A673 (cell line): Measurements from ENCODE around the gene ITPR2. TPM values are rescaled to one million over a fixed set of nuclear protein-coding genes. Genes with fewer than 3 reads are reported as not detected.

Source experiments
- BruUV-seq: library from RNA; stranded (reverse); fragments of 400-500 nt; replicated peaks from 2 replicates; lab custom pipeline; 2021; lab: Mats Ljungman, UMichigan
- CTCF ChIA-PET: fragments of 300-600 bp; sonication (Branson Sonifier 250); formaldehyde crosslinking; loops from one replicate; lab custom pipeline; 2022; ENCODE audit warnings: antibody characterized with exemption; lab: Charles Lee
- POLR2A ChIA-PET: fragments of 300-600 bp; sonication (Branson Sonifier 250); formaldehyde crosslinking; loops from one replicate; lab custom pipeline; 2022; ENCODE audit warnings: antibody characterized with exemption; ENCODE audit not compliant: low non-redundant PET; lab: Charles Lee
- DNase-seq: peaks from one replicate; pipeline ENCODE4 v3.0.0-alpha.2; 2015; ENCODE audit warnings: low spot score
- H3K27ac ChIP-seq: fragments of 200-600 bp; sonication (generic); 2 replicates; pipeline ENCODE4 v1.5.1; 2016; ENCODE audit warnings: mixed run types, low read depth, mild to moderate bottlenecking, mixed read lengths, antibody characterized with exemption, low read length; ENCODE audit not compliant: poor library complexity, severe bottlenecking
- H3K27me3 ChIP-seq: fragments of 200-600 bp; sonication (generic); replicated peaks from 2 replicates; pipeline ENCODE4 v1.6.1; 2017; ENCODE audit warnings: mixed run types, low read depth, mild to moderate bottlenecking, mixed read lengths, antibody characterized with exemption, low read length; ENCODE audit not compliant: insufficient read depth, poor library complexity
- H3K36me3 ChIP-seq: fragments of 200-600 bp; sonication (generic); 2 replicates; pipeline ENCODE4 v1.6.1; 2016; ENCODE audit warnings: mixed run types, mild to moderate bottlenecking, mixed read lengths, antibody characterized with exemption, low read length; ENCODE audit not compliant: insufficient read depth, poor library complexity, severe bottlenecking
- H3K4me1 ChIP-seq: fragments of 200-600 bp; sonication (generic); 2 replicates; pipeline ENCODE4 v1.6.1; 2017; ENCODE audit warnings: mixed run types, mild to moderate bottlenecking, mixed read lengths, antibody characterized with exemption, low read length; ENCODE audit not compliant: insufficient read depth, poor library complexity, severe bottlenecking
- H3K4me3 ChIP-seq: fragments of 200-600 bp; sonication (generic); 2 replicates; pipeline ENCODE4 v1.5.1; 2016; ENCODE audit warnings: low read depth, mixed run types, mild to moderate bottlenecking, mixed read lengths, low read length; ENCODE audit not compliant: poor library complexity, severe bottlenecking
- H3K9me3 ChIP-seq: fragments of 200-600 bp; sonication (generic); 2 replicates; pipeline ENCODE4 v1.6.1; 2016; ENCODE audit warnings: mixed run types, low read depth, mild to moderate bottlenecking, mixed read lengths, antibody characterized with exemption, low read length; ENCODE audit not compliant: poor library complexity, severe bottlenecking
- EZH2 ChIP-seq: fragments of 200-600 bp; sonication (generic); IDR thresholded peaks from 2 replicates; pipeline ENCODE4 v1.6.1; 2017; ENCODE audit warnings: borderline replicate concordance, low read depth, mild to moderate bottlenecking, mixed read lengths, antibody characterized with exemption, low read length; ENCODE audit not compliant: poor library complexity, severe bottlenecking
- intact Hi-C: fragments of 100-400 bp; cut with micrococcal nuclease; formaldehyde crosslinking; loops from one replicate; pipeline ENCODE4 v1.10.0; 2022; ENCODE audit not compliant: unreplicated experiment
- total RNA-seq: library from RNA; stranded (reverse); gene quantifications from 2 replicates; pipeline ENCODE4 v1.2.3, GENCODE V29; 2021
- TF ChIP-seq, protein P1 (sequence below): fragments of 300-800, 200-600 bp; sonication (generic); conservative IDR thresholded peaks from 2 replicates; pipeline ENCODE4 v1.5.1; 2017; ENCODE audit warnings: low read depth, mild to moderate bottlenecking, antibody characterized with exemption, low read length, moderate library complexity, mixed read lengths

ITPR2 gene
- total RNA-seq, 1 experiment from 2014 or later, result 22.6 TPM

DNA sequence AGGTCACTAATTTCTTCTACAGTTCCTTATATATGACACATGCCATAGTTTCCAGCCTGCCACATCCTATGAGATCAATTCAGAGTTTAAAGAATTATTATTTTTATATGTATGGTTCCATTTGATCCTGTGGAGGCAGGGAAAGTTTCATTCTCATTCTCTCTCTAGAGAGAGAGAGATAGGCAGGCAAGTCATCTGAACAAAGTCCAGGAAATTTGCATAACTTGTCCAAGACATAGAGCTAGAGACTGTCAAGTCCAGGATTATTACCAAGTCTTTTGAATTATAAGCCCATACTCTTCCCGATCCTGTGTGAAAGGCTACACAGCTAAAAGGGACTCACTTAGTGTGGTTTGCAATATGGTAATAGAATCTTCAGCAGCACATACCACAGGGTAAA lies 422.3 kb downstream of the ITPR2 start:
- Histone ChIP-seq H3K36me3 (no peaks in the 10 kb centered on the region), H3K9me3 (no peaks in the 10 kb centered on the region), H3K27me3 (no peaks in the 10 kb centered on the region), H3K27ac (no peak overlapping the region), H3K4me1 (no peaks in the 10 kb centered on the region), H3K4me3 (no peak overlapping the region)
- no peak for DNase-seq
- ChIA-PET POLR2A (no interaction called here), CTCF (no interaction called here)
- no TSS peak for BruUV-seq
- intact Hi-C loops, result no loop called here
- TF ChIP-seq, protein P1, sequence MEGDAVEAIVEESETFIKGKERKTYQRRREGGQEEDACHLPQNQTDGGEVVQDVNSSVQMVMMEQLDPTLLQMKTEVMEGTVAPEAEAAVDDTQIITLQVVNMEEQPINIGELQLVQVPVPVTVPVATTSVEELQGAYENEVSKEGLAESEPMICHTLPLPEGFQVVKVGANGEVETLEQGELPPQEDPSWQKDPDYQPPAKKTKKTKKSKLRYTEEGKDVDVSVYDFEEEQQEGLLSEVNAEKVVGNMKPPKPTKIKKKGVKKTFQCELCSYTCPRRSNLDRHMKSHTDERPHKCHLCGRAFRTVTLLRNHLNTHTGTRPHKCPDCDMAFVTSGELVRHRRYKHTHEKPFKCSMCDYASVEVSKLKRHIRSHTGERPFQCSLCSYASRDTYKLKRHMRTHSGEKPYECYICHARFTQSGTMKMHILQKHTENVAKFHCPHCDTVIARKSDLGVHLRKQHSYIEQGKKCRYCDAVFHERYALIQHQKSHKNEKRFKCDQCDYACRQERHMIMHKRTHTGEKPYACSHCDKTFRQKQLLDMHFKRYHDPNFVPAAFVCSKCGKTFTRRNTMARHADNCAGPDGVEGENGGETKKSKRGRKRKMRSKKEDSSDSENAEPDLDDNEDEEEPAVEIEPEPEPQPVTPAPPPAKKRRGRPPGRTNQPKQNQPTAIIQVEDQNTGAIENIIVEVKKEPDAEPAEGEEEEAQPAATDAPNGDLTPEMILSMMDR, result no peak
- TF ChIP-seq EZH2, result no peak

DNA sequence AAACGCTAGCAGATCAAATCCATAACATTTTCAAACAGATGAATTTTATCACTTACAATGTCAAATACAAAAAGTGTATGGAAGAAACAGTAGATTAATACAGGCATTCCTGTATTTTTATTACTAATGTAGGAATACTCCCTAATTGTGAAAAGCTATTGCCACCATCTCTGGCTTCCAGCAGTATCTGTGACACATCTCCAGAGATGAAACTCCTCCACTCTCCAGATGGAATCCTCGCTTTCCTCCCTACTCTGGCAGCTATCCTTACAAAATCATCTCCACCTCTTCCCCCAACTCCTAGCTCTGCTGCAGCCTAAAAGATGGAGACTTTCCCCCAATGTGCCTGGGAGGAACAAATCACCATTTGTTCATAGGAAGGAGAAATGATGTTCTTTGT lies 426.2 kb downstream of the ITPR2 start:
- Histone ChIP-seq H3K4me1 (no peaks in the 10 kb centered on the region), H3K27ac (no peak overlapping the region), H3K9me3 (no peaks in the 10 kb centered on the region), H3K36me3 (no peaks in the 10 kb centered on the region), H3K27me3 (no peaks in the 10 kb centered on the region), H3K4me3 (no peak overlapping the region)
- intact Hi-C loops, result no loop called here
- no peak for DNase-seq
- BruUV-seq, result no TSS peak
- POLR2A ChIA-PET, result no interaction called here
- TF ChIP-seq, protein P1, result no peak
- no peak for TF ChIP-seq EZH2
- CTCF ChIA-PET, result no interaction called here

DNA sequence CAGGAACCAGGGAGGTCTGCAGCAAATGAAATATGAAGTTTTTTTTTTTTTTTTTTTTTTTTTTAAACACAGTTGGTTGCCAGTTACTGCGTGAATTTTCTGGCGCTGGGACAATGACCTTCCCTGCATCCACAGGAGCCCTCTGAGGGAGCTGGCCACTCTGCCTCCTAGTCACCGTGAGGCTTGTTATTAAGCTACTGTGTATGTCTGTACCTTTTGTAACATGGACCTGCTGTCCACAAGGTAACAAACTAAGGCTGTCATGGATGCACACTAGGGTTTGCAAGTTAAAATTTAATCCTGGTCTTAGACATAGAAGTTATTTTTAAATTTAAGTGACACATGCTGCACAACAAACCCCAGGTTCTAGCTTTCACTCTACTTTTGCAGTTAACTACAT lies 426.6 kb downstream of the ITPR2 start:
- TF ChIP-seq, protein P1, result no peak
- no peak for TF ChIP-seq EZH2

More for the DNA sequence above, 426.6 kb downstream of the ITPR2 start:
- Histone ChIP-seq H3K27ac (no peak overlapping the region), H3K4me3 (no peak overlapping the region), H3K9me3 (no peaks in the 10 kb centered on the region), H3K4me1 (no peaks in the 10 kb centered on the region), H3K27me3 (no peaks in the 10 kb centered on the region), H3K36me3 (no peaks in the 10 kb centered on the region)
- BruUV-seq, result no TSS peak
- intact Hi-C loops, result no loop called here
- ChIA-PET POLR2A (no interaction called here), CTCF (no interaction called here)
- DNase-seq, result no peak
